Measurements from ENCODE around the gene CTNNBL1.
"Not testable (repeated sequence)": the region's sequence is repeated elsewhere in the genome, so short reads cannot be mapped to it uniquely, and the experiment has no call there.

Gene CTNNBL1

DNA sequence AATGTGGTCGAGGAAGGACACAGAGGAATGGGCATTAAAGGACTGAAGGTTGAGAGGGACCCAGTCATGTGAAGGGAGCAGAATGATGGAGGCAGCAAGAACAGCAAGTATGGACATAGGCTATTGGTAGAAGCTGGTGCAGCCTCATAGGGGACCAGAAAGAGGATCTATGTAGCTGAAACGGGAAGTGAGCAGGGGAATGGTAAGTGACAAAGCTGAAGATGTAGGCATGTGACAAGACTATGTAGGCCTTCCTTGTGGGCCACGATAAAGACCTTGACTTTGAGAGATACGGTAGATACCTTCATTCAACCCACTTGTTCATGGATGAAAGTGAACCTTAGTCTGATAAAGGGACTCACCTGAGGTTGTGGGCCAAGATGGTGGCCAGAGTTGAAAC lies 3.5 kb downstream of the CTNNBL1 start:
- DNase-seq (ENCODE audit: low read depth) = no peak
- in situ Hi-C loops (cut with HindIII; ENCODE audit: low sequenced_read_pairs) = no loop called here
- TF ChIP-seq, protein P1, sequence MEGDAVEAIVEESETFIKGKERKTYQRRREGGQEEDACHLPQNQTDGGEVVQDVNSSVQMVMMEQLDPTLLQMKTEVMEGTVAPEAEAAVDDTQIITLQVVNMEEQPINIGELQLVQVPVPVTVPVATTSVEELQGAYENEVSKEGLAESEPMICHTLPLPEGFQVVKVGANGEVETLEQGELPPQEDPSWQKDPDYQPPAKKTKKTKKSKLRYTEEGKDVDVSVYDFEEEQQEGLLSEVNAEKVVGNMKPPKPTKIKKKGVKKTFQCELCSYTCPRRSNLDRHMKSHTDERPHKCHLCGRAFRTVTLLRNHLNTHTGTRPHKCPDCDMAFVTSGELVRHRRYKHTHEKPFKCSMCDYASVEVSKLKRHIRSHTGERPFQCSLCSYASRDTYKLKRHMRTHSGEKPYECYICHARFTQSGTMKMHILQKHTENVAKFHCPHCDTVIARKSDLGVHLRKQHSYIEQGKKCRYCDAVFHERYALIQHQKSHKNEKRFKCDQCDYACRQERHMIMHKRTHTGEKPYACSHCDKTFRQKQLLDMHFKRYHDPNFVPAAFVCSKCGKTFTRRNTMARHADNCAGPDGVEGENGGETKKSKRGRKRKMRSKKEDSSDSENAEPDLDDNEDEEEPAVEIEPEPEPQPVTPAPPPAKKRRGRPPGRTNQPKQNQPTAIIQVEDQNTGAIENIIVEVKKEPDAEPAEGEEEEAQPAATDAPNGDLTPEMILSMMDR (IDR thresholded peaks at IDR 0.05; ENCODE audit: low read depth, low read length, missing control alignments) = no peak
- H3K4me3 ChIP-seq (ENCODE audit: low read depth, low read length) = no peak overlapping the region

DNA sequence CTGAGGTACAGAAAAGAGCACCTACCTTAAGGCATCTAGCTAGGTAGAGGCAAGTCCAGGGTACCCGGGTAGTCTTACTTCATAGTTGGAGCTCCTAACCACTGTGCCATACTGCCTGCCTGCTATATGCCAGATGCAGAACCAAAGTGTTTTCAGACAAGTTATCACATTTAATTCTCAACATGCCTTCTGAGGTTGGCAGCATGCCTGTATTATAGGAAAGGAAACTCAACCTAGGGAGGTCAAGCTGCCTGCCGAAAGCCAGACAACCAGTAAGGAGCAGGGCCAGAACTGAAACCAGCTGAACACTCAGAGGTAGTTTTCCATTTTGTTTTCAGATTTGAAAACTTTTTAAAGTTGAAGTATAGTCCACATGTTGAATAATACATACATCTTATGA lies 5.4 kb downstream of the CTNNBL1 start:
- in situ Hi-C loops (cut with HindIII; ENCODE audit: low sequenced_read_pairs) = no loop called here
- H3K4me3 ChIP-seq (ENCODE audit: low read depth, low read length) = no peak overlapping the region
- no peak for DNase-seq (ENCODE audit: low read depth)
- TF ChIP-seq, protein P1 (IDR thresholded peaks at IDR 0.05; ENCODE audit: low read depth, low read length, missing control alignments) = no peak

DNA sequence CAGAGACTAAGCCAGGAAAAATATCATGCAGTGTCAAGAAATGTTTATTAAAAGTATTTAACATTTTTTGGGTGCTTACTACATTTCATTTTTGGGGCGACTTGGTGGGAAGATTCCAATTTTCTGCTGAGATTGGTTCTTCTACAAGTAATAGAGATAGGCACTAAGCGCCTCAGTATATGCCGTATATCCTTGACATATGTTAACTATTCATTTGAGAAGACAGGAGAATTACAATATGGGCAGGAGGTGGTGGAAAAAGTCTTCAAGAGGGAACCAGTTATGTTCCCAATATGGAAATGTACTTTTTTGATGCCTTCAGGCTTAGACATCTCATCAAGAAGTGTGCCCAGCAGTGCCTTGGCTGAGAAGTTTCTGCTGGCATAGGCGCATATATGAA lies 6.5 kb downstream of the CTNNBL1 start:
- H3K4me3 ChIP-seq (ENCODE audit: low read depth, low read length) = no peak overlapping the region
- in situ Hi-C loops (cut with HindIII; ENCODE audit: low sequenced_read_pairs) = no loop called here
- TF ChIP-seq, protein P1 (IDR thresholded peaks at IDR 0.05; ENCODE audit: low read depth, low read length, missing control alignments) = no peak
- DNase-seq (ENCODE audit: low read depth) = no peak

DNA sequence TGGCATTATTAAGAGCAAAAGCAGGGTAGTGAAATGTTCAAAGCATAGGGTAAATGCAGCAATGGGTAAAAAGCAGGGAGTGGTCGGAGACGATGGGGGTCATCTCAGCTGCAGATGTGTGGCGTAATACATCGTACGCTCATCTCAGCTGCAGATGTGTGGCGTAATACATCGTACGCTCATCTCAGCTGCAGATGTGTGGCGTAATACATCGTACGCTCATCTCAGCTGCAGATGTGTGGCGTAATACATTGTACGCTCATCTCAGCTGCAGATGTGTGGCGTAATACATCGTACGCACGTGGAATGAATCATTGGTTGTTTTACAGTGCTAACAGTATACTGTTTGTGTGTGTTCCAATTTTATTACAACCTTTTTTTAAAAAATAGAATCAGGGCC lies 7.8 kb downstream of the CTNNBL1 start:
- not testable (repeated sequence) for DNase-seq (ENCODE audit: low read depth)

DNA sequence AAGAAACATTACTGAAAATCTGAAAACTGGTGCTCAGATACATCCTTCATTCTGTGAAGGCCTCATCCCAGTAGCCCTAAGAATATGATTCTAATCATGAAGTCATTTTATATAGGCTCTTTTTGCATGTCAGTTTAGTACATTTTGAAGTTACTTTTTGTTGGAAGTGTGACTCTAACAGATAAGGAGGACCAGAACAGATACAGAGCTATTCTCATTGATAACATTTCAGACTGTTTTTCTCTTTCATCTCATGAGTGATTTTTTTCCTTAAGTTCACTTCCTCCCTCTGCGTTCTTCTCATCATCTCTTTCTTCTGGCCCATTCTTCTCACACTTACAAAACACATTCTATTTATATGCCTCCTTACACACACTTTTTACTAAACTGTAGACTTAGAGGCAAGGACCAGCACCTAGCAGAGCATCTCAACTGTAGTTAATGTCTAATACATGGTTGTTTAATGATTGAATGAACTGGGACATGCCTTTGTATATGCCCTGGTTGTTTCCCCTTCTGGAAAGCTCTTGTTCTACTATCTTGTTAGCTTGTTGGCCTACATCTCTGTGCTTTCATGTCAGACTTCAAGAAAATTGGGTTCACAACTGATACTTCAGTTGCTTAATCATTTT lies 8.7 kb downstream of the CTNNBL1 start:
- DNase-seq (ENCODE audit: low read depth) = no peak
- in situ Hi-C loops (cut with HindIII; ENCODE audit: low sequenced_read_pairs) = no loop called here
- no peak overlapping the region for H3K4me3 ChIP-seq (ENCODE audit: low read depth, low read length)
- TF ChIP-seq, protein P1 (IDR thresholded peaks at IDR 0.05; ENCODE audit: low read depth, low read length, missing control alignments) = no peak

More for the DNA sequence above, 7.8 kb downstream of the CTNNBL1 start:
- H3K4me3 ChIP-seq (ENCODE audit: low read depth, low read length); in situ Hi-C loops (cut with HindIII; ENCODE audit: low sequenced_read_pairs): not testable (repeated sequence)

DNA sequence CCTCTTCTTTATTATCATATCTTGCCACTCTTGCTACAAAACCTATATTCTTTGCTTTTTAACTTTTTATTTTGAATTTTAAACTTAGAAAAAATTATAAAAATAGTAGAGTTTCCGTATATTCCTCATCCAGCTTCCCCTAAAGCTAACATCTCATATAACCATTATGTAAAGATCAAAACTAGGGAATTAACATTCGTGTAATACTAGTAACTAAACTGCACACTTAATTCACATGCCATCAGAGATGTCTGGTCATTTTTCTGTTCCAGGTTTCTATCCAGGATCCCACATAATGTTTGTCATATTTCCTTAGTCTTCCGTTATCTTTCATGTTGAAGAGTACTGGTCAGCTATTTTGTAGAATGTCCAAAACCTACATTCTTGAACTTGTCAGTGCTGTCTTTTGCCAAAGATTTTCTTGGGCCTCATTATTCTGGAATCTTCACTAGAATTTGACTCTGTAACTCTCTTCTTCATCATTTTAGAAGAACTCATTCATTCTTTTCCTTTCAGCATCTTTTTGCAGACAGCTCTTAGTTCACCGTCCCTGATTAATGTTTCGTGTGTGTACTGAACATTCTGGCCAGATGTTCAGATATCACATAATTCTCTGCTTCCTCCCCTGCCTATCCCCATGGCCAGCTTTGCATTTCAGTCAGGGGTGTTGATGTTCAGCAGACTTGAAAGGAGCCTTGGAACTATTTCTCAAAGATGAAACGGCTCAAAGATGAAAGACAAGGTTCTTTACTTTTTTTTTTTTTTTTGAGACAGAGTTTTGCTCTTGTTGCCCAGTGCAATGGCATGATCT lies 9.4 kb downstream of the CTNNBL1 start:
- no peak overlapping the region for H3K4me3 ChIP-seq (ENCODE audit: low read depth, low read length)
- in situ Hi-C loops (cut with HindIII; ENCODE audit: low sequenced_read_pairs) = no loop called here
- TF ChIP-seq, protein P1 (IDR thresholded peaks at IDR 0.05; ENCODE audit: low read depth, low read length, missing control alignments) = no peak
- DNase-seq (ENCODE audit: low read depth) = no peak

DNA sequence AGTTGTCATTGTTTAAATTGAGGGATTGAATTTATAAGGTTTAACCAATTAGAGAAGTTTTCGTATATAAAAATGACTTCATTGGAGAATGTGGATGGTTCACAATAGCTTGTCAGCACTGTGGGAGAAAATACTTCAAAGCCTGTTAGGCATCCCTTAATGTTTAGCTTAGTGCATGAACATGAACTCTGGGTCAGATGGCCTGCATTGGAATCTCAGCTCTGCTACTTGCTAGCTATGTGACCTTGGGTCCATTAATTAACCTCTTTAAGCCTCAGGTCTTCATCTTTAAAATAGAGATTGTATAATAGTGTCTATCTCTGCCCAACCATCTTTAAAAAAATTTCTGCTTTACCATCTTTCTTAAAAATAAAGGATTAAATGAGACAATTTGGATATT lies 11.1 kb downstream of the CTNNBL1 start:
- in situ Hi-C loops (cut with HindIII; ENCODE audit: low sequenced_read_pairs) = no loop called here

More for the DNA sequence above, 11.1 kb downstream of the CTNNBL1 start:
- H3K4me3 ChIP-seq (ENCODE audit: low read depth, low read length) = no peak overlapping the region
- DNase-seq (ENCODE audit: low read depth) = no peak
- TF ChIP-seq, protein P1 (IDR thresholded peaks at IDR 0.05; ENCODE audit: low read depth, low read length, missing control alignments) = no peak
